ENCODE measurements around the gene HMGB4. TPM values are rescaled to one million over a fixed set of nuclear protein-coding genes. Genes with fewer than 3 reads are reported as not detected.

Gene HMGB4
- total RNA-seq, 1 experiment from 2014 or later = not detected

DNA sequence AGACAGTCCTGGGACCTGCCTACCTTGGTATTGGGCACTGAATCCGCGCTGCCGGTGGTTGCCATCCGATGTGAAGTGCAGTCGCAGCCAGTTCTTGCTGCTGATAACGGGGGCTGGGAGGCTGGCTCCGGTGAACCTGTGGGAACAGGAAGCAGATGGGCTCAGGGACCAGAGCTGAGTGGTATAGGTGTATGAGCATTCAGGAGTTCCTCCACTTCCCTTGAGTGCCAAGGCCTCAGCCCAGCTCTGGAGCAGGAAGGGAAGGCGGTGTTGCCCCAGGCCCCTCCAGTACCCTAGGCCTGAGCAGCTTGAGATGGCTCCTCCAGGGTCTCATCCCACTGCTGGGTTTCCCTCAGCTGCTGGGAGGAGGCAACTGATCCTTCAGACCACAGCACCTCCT, 17.0 kb upstream of the HMGB4 start:
- no peaks in the 10 kb centered on the region for H3K36me3 ChIP-seq (ENCODE audit: low read depth)
- CTCF ChIA-PET = no interaction called here
- H3K9me3 ChIP-seq (ENCODE audit: insufficient read depth, low read depth) = no peaks in the 10 kb centered on the region
- POLR2A ChIA-PET (ENCODE audit: unreplicated experiment) = no interaction called here
- intact Hi-C loops (cut with micrococcal nuclease; ENCODE audit: unreplicated experiment) = no loop called here
- H3K27ac ChIP-seq = no peak overlapping the region
- DNase-seq = no peak
- no peak overlapping the region for H3K4me2 ChIP-seq
- H3K27me3 ChIP-seq (ENCODE audit: insufficient read depth, low read depth) = peaks cover 26% of the 10 kb centered on the region; the same call in 1 of the 2 replicates
- H3K4me1 ChIP-seq (replicated peaks; ENCODE audit: insufficient read depth) = no peaks in the 10 kb centered on the region
- H4K20me1 ChIP-seq (ENCODE audit: insufficient read depth) = no peaks in the 10 kb centered on the region
- no peak overlapping the region for H2AFZ ChIP-seq
- H3K4me3 ChIP-seq = no peak overlapping the region
- no peaks in the 10 kb centered on the region for H3F3A ChIP-seq (ENCODE audit: insufficient read depth, low read depth)
- H3K79me2 ChIP-seq (ENCODE audit: low read depth) = no peaks in the 10 kb centered on the region
- BruUV-seq (replicated peaks) = no TSS peak
- no peaks in the 10 kb centered on the region for H3K9me2 ChIP-seq (ENCODE audit: insufficient read depth)
- TF ChIP-seq, protein P1, sequence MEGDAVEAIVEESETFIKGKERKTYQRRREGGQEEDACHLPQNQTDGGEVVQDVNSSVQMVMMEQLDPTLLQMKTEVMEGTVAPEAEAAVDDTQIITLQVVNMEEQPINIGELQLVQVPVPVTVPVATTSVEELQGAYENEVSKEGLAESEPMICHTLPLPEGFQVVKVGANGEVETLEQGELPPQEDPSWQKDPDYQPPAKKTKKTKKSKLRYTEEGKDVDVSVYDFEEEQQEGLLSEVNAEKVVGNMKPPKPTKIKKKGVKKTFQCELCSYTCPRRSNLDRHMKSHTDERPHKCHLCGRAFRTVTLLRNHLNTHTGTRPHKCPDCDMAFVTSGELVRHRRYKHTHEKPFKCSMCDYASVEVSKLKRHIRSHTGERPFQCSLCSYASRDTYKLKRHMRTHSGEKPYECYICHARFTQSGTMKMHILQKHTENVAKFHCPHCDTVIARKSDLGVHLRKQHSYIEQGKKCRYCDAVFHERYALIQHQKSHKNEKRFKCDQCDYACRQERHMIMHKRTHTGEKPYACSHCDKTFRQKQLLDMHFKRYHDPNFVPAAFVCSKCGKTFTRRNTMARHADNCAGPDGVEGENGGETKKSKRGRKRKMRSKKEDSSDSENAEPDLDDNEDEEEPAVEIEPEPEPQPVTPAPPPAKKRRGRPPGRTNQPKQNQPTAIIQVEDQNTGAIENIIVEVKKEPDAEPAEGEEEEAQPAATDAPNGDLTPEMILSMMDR (conservative IDR thresholded peaks at IDR 0.05) = no peak
- no peak for TF ChIP-seq EZH2 (IDR thresholded peaks at IDR 0.05; ENCODE audit: low read depth)

DNA sequence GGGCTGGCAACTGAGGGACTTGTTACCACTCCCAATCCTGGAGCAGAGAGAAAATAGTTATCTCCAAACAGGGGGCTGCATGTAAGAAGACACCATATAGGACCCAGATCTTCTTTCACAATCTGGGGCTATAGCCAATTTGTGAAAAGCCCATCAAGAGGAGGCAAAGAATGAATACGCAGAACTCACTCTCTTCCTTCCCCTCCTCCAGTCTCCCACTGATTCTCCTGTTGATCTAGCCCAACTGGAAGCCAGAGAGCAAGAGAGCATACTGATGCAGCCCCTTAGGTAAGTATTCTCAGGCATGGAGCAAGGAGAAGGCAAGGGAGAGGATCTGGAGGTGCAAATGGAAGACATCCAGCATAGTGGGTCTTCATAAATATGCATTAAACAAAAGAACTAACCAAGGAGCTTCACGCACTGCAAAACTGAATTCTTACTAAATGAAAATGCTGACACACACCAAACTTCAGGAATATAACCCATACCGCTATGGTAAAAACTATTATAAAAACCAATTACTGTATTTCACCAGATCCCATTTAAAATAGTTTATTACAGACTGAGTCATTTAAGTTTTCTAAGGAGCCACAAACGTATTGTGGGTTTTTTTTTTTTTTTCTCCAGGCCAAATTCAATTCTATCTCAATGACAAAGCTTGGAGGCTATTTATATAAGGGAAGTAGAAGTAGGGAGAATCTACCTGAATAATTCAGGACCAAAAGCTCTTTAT, 15.5 kb upstream of the HMGB4 start:
- BruUV-seq (replicated peaks) = no TSS peak
- no peak overlapping the region for H2AFZ ChIP-seq
- intact Hi-C loops (cut with micrococcal nuclease; ENCODE audit: unreplicated experiment) = no loop called here
- no peaks in the 10 kb centered on the region for H3K79me2 ChIP-seq (ENCODE audit: low read depth)
- H3K27me3 ChIP-seq (ENCODE audit: insufficient read depth, low read depth) = peaks cover 26% of the 10 kb centered on the region; the same call in 1 of the 2 replicates
- H3K9me3 ChIP-seq (ENCODE audit: insufficient read depth, low read depth) = no peaks in the 10 kb centered on the region
- no peaks in the 10 kb centered on the region for H3K9me2 ChIP-seq (ENCODE audit: insufficient read depth)
- no peaks in the 10 kb centered on the region for H4K20me1 ChIP-seq (ENCODE audit: insufficient read depth)
- no peaks in the 10 kb centered on the region for H3K4me1 ChIP-seq (replicated peaks; ENCODE audit: insufficient read depth)
- H3K4me2 ChIP-seq = no peak overlapping the region
- POLR2A ChIA-PET (ENCODE audit: unreplicated experiment) = no interaction called here
- no peaks in the 10 kb centered on the region for H3F3A ChIP-seq (ENCODE audit: insufficient read depth, low read depth)
- H3K27ac ChIP-seq = no peak overlapping the region
- no peak overlapping the region for H3K4me3 ChIP-seq
- TF ChIP-seq, protein P1 (conservative IDR thresholded peaks at IDR 0.05) = no peak
- TF ChIP-seq EZH2 (IDR thresholded peaks at IDR 0.05; ENCODE audit: low read depth) = no peak
- CTCF ChIA-PET = no interaction called here
- H3K36me3 ChIP-seq (ENCODE audit: low read depth) = no peaks in the 10 kb centered on the region
- no peak for DNase-seq

DNA sequence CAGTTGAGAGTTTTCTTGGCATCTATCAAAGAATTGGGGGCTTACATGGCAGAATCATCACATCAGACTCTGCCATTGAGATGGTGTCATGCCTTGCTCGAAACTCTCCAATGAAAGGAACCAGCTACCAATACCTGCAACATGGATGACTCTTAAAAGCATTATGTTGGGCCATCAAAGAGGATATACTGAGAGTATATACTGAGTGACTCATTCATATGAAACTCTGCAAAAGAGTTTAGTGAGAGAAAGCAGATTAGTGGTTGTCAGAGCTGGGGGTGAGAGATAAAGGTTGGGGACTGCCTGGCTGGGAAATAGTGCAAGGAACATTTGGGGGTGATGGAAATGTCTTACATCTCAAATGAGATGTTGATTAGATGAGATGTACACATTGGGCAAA, 14.7 kb upstream of the HMGB4 start:
- H3F3A ChIP-seq (ENCODE audit: insufficient read depth, low read depth) = no peaks in the 10 kb centered on the region
- POLR2A ChIA-PET (ENCODE audit: unreplicated experiment) = no interaction called here
- H3K4me3 ChIP-seq = no peak overlapping the region
- H3K4me2 ChIP-seq = no peak overlapping the region
- H3K27me3 ChIP-seq (ENCODE audit: insufficient read depth, low read depth) = peaks cover 26% of the 10 kb centered on the region; the same call in 1 of the 2 replicates
- no peaks in the 10 kb centered on the region for H3K9me2 ChIP-seq (ENCODE audit: insufficient read depth)
- no TSS peak for BruUV-seq (replicated peaks)
- no peaks in the 10 kb centered on the region for H3K36me3 ChIP-seq (ENCODE audit: low read depth)
- no peaks in the 10 kb centered on the region for H3K79me2 ChIP-seq (ENCODE audit: low read depth)
- intact Hi-C loops (cut with micrococcal nuclease; ENCODE audit: unreplicated experiment) = no loop called here
- no peaks in the 10 kb centered on the region for H4K20me1 ChIP-seq (ENCODE audit: insufficient read depth)
- no peak overlapping the region for H3K27ac ChIP-seq
- DNase-seq = no peak
- no peaks in the 10 kb centered on the region for H3K9me3 ChIP-seq (ENCODE audit: insufficient read depth, low read depth)
- no peak for TF ChIP-seq EZH2 (IDR thresholded peaks at IDR 0.05; ENCODE audit: low read depth)
- TF ChIP-seq, protein P1 (conservative IDR thresholded peaks at IDR 0.05) = no peak
- no peak overlapping the region for H2AFZ ChIP-seq
- H3K4me1 ChIP-seq (replicated peaks; ENCODE audit: insufficient read depth) = no peaks in the 10 kb centered on the region
- CTCF ChIA-PET = no interaction called here
